NB4 (cell line): ENCODE measurements around the gene SMAD3.

Source experiments
- MYC ChIP-seq: IDR thresholded peaks from 2 replicates; pipeline ENCODE4 v1.6.1; 2011; ENCODE audit warnings: low read depth, low read length
- POLR2A ChIP-seq: IDR thresholded peaks from 2 replicates; pipeline ENCODE4 v1.6.1; 2011; ENCODE audit warnings: mild to moderate bottlenecking; ENCODE audit not compliant: insufficient read length; ENCODE audit errors: extremely low read depth
- TF ChIP-seq, protein P1 (sequence below): IDR thresholded peaks from one replicate; pipeline ENCODE4 v1.5.1; 2012; ENCODE audit warnings: low read depth, low read length

DNA sequence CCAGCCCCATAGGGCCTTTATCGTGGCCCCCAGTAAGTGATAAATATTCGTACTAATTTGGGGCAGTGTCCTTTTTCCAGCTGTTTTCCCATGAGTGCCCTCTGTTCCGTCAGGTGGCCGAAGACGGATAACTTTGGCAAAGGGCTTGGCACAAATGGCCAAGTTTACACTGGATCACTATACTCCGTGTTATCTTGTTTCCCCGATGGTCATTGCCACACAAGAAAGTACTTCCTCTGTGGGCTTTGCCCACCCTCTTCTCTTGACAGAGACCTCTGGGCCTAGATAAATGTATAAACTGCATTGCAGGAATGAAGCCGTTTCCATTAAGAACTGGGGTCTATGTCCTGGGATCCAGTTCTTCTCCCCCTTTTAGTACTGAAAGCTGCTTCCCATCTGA lies 39.1 kb downstream of the SMAD3 start:
- TF ChIP-seq, protein P1, sequence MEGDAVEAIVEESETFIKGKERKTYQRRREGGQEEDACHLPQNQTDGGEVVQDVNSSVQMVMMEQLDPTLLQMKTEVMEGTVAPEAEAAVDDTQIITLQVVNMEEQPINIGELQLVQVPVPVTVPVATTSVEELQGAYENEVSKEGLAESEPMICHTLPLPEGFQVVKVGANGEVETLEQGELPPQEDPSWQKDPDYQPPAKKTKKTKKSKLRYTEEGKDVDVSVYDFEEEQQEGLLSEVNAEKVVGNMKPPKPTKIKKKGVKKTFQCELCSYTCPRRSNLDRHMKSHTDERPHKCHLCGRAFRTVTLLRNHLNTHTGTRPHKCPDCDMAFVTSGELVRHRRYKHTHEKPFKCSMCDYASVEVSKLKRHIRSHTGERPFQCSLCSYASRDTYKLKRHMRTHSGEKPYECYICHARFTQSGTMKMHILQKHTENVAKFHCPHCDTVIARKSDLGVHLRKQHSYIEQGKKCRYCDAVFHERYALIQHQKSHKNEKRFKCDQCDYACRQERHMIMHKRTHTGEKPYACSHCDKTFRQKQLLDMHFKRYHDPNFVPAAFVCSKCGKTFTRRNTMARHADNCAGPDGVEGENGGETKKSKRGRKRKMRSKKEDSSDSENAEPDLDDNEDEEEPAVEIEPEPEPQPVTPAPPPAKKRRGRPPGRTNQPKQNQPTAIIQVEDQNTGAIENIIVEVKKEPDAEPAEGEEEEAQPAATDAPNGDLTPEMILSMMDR = no peak
- no peak for TF ChIP-seq POLR2A
- no peak for TF ChIP-seq MYC
